AG10803 (cell line): ENCODE results near the gene SLC23A2.

ENCODE experiments used
- DNase-seq: peaks from one replicate; pipeline ENCODE4 v3.0.0; 2010; ENCODE audit warnings: low read depth
- H3K4me3 ChIP-seq: 2 replicates; pipeline ENCODE4 v1.5.1; 2011; ENCODE audit warnings: mild to moderate bottlenecking, low read length, control low read depth
- CTCF ChIP-seq: conservative IDR thresholded peaks from 2 replicates; pipeline ENCODE4 v1.5.1; 2011; ENCODE audit warnings: mild to moderate bottlenecking, low read length, control low read depth, inconsistent platforms

Gene SLC23A2

GRCh38 chr20:4950841-4951240 is 50.5 kb downstream of the SLC23A2 start:
- TF ChIP-seq CTCF = no peak
- DNase-seq = no peak
- no peak overlapping the region for H3K4me3 ChIP-seq

DNA sequence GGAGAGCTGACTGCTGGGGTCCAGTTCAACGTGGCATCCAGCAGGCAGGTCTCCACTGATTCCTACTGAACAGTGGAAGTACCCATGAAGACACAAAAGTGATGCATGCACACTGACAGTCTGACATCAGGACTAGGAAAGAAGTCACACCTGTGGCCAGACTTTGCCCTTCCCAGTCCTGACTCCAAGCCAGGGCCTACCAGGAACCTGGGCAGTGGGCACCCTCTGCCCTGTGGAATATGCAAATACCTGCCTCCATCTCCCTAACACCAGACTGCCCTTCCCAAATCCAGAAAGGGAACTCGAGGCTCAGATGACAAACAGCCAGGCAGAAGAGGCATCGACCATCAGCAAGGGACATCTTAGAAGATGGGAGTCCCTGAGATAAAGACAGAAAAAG is 50.9 kb downstream of the SLC23A2 start:
- TF ChIP-seq CTCF = no peak
- DNase-seq = no peak
- no peak overlapping the region for H3K4me3 ChIP-seq

GRCh38 chr20:4949833-4950178 is 51.5 kb downstream of the SLC23A2 start:
- no peak overlapping the region for H3K4me3 ChIP-seq
- TF ChIP-seq CTCF = peak; percentile 76
- peak; percentile 68 for DNase-seq

- peak; percentile 54 for DNase-seq
- peak; percentile 25 for TF ChIP-seq CTCF
- no peak overlapping the region for H3K4me3 ChIP-seq
These were observed 53.3 kb downstream of the SLC23A2 start for GRCh38 chr20:4947817-4948559.

GRCh38 chr20:4946986-4947385 is 54.3 kb downstream of the SLC23A2 start:
- H3K4me3 ChIP-seq = no peak overlapping the region
- TF ChIP-seq CTCF = no peak
- DNase-seq = peak; percentile 27

GRCh38 chr20:4946585-4946984 is 54.7 kb downstream of the SLC23A2 start:
- DNase-seq = no peak
- no peak for TF ChIP-seq CTCF
- no peak overlapping the region for H3K4me3 ChIP-seq

DNA sequence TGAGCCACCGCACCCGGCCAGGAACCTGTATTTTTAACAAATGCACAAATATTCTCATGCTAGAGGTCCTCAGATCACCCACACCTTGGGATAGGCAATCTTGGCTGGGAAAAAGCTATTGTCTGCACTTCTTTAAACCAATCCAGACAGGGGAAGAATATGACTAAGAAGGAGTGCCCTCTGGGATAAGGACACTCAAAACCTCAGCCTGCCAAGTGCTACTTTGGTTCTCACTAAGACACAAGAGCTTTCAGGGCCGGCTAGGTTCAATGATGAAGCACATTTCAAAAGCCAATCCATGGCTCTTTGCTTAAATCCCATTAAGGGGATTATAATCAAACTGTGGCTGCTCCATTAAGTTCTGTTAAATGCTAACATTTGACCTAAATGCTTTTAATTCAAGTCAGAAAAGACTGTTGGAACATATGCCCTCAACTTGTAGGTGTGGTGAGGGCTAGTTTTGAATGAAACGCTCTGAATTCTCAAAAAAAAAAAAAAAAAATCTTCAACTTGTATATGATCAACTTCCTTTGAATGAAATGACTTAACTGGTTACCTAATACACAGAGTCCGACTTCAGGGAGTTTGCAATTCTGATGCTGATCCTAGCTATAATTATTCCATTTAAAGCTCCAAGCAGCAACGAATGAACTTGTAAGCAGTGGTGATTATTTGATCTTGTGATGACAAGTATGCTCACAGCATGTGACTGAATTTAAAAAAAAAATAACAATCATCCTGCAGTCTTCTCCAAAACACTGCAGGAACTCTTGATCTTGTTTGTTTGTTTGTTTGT is 56.6 kb downstream of the SLC23A2 start:
- no peak overlapping the region for H3K4me3 ChIP-seq
- peak; percentile 55 for DNase-seq
- TF ChIP-seq CTCF = no peak
